ENCODE results near the gene CCDC188. TPM values are rescaled to one million over a fixed set of nuclear protein-coding genes. Genes with fewer than 3 reads are reported as not detected.

CCDC188 gene
- total RNA-seq, 2 donors from 2014 or later, result not detected

GRCh38 chr22:20192293-20192971, 41.6 kb upstream of the CCDC188 start:
- no peak for ATAC-seq (ENCODE audit: insufficient number of reproducible peaks, low FRiP score, low read depth)
- no peak overlapping the region for H3K27ac ChIP-seq
- no peaks in the 10 kb centered on the region for H3K4me1 ChIP-seq (ENCODE audit: control insufficient read depth in 1 of 2, low read depth in 2 of 2)
- H3K9me3 ChIP-seq, result no peaks in the 10 kb centered on the region
- TF ChIP-seq CTCF (IDR thresholded peaks at IDR 0.05), result no peak
- no peaks in the 10 kb centered on the region for H3K36me3 ChIP-seq
- no peak overlapping the region for H3K4me3 ChIP-seq
- DNase-seq (ENCODE audit: low spot score), result no peak
- H3K27me3 ChIP-seq (replicated peaks; ENCODE audit: insufficient read depth), result no peaks in the 10 kb centered on the region

DNA sequence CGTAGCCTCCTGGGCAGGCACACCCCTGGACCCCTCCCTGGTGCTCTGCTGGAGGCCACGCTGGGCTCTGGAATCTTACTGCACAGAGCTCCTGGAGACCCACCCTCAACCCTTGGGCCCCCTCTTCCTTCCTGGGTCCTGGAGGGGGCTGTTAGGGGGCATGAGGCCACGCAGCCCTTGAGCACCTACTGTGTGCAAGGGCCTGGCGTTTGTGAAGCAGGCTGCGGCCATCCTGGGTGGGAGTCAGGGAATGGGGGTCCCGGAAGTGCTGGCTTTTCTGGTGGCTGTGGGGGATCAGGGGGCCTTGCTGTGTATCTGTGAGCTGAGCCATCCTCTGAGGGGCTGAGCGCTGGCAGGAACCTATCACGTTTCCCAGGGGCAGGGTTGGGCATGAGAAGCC, 40.9 kb upstream of the CCDC188 start:
- H3K4me1 ChIP-seq (ENCODE audit: control insufficient read depth in 1 of 2, low read depth in 2 of 2), result no peaks in the 10 kb centered on the region
- ATAC-seq (ENCODE audit: insufficient number of reproducible peaks, low FRiP score, low read depth) (no peak), DNase-seq (ENCODE audit: low spot score) (no peak)
- no peaks in the 10 kb centered on the region for H3K9me3 ChIP-seq
- no peaks in the 10 kb centered on the region for H3K27me3 ChIP-seq (replicated peaks; ENCODE audit: insufficient read depth)
- no peak overlapping the region for H3K27ac ChIP-seq
- no peaks in the 10 kb centered on the region for H3K36me3 ChIP-seq
- H3K4me3 ChIP-seq, result no peak overlapping the region
- TF ChIP-seq CTCF (IDR thresholded peaks at IDR 0.05), result no peak

DNA sequence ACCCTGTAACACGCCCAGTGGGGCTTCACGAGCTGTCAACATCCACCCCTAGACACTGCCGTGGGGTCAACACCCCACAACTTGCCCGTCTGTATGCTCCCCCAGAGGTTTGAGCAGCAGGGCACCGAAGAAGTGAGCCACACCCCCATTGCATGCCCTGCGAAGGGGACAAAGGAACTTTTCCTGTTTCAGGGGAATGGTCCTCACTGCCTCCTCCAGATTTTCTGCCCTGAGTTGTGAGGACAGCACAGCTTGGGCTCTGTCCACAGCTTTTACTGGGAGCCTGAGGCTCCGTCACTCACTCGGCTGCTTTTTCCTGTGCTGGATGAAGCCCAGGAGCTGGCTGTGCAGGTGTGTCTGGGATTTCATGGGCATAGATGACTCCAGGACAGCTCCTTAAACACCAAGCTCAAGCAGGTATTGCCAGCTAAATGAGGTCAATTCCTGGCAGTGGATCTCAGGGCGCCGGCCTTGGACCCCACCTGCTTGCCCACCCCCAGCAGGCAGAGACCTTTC, 40.2 kb upstream of the CCDC188 start:
- Histone ChIP-seq H3K4me1 (ENCODE audit: control insufficient read depth in 1 of 2, low read depth in 2 of 2) (no peaks in the 10 kb centered on the region), H3K36me3 (no peaks in the 10 kb centered on the region), H3K27me3 (replicated peaks; ENCODE audit: insufficient read depth) (no peaks in the 10 kb centered on the region), H3K27ac (no peak overlapping the region), H3K4me3 (no peak overlapping the region), H3K9me3 (no peaks in the 10 kb centered on the region)
- TF ChIP-seq CTCF (IDR thresholded peaks at IDR 0.05), result no peak
- no peak for ATAC-seq (ENCODE audit: insufficient number of reproducible peaks, low FRiP score, low read depth)
- DNase-seq (ENCODE audit: low spot score), result no peak

GRCh38 chr22:20188567-20188877, 37.7 kb upstream of the CCDC188 start:
- H3K27ac ChIP-seq, result no peak overlapping the region
- no peak for ATAC-seq (ENCODE audit: insufficient number of reproducible peaks, low FRiP score, low read depth)
- TF ChIP-seq CTCF (IDR thresholded peaks at IDR 0.05), result no peak
- H3K9me3 ChIP-seq, result no peaks in the 10 kb centered on the region
- H3K36me3 ChIP-seq, result no peaks in the 10 kb centered on the region
- H3K4me1 ChIP-seq (ENCODE audit: control insufficient read depth in 1 of 2, low read depth in 2 of 2), result no peaks in the 10 kb centered on the region
- no peak overlapping the region for H3K4me3 ChIP-seq
- no peaks in the 10 kb centered on the region for H3K27me3 ChIP-seq (replicated peaks; ENCODE audit: insufficient read depth)
- DNase-seq (ENCODE audit: low spot score), result no peak

DNA sequence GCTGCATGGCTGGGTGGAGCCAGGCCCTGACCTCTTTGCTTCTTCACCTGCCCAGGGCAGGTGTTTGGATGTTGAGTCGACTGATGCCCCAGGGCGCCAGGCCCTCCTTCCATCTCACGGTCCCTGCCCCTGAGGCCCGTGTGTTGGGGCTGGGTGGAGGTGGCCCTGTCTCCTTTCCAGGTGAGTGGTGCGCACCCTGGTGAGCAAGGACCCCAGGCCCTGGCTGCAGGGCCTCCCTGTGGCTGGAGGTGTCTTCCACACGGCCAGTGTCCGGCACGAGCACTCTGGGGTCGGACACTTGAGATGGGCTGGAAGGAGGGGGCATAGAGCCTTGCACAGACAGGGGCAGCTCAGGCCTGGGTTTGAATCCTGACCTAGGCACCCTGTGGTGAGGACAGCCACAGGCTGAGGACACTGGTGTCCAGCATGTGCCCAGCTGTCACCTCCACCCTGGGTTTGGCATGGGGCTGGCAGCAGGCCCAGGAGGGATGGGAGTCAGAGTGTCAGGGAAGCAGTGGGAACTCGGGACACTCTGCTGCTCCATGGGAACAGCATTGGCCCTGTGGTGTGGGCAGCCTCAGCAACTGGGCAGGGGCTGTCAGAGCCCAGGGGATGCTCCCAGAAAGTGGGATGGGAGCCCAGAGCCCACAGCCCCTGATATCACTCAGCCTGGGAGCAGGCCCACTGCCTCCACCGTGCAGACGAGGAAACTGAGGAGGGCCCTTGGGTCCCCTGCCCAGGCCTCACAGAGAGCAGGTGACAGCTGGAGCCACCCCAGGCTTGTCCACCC, 37.1 kb upstream of the CCDC188 start:
- DNase-seq (ENCODE audit: low spot score), result no peak
- Histone ChIP-seq H3K9me3 (no peaks in the 10 kb centered on the region), H3K4me1 (ENCODE audit: control insufficient read depth in 1 of 2, low read depth in 2 of 2) (no peaks in the 10 kb centered on the region), H3K36me3 (no peaks in the 10 kb centered on the region), H3K27ac (no peak overlapping the region), H3K4me3 (no peak overlapping the region), H3K27me3 (replicated peaks; ENCODE audit: insufficient read depth) (no peaks in the 10 kb centered on the region)
- ATAC-seq (ENCODE audit: insufficient number of reproducible peaks, low FRiP score, low read depth), result no peak
- no peak for TF ChIP-seq CTCF (IDR thresholded peaks at IDR 0.05)

Measured in thoracic aorta (tissue), 2 donors.